Subcutaneous adipose tissue (tissue), 4 donors: ENCODE results near the gene EPB42. TPM values are rescaled to one million over a fixed set of nuclear protein-coding genes. Genes with fewer than 3 reads are reported as not detected.

Experiments used
- total RNA-seq, 4 donors: library from RNA; depleted of rRNA; stranded (reverse); fragments of >200 nt; gene quantifications; one replicate each; pipeline ENCODE4 v1.1.0, GENCODE V29; 2016
- TF ChIP-seq, protein P1 (sequence below): fragments of 450-650 bp; IDR thresholded peaks from one replicate; pipeline ENCODE4 v1.5.1; 2016; ENCODE audit warnings: low read depth, mild to moderate bottlenecking, control low read depth, antibody characterized with exemption, moderate library complexity

The EPB42 gene
- total RNA-seq, 4 donors from 2014 or later, result 1.5 to 11.1 (median 2.2) TPM

GRCh38 chr15:43214592-43215295 lies 6.1 kb downstream of the EPB42 start:
- TF ChIP-seq, protein P1, sequence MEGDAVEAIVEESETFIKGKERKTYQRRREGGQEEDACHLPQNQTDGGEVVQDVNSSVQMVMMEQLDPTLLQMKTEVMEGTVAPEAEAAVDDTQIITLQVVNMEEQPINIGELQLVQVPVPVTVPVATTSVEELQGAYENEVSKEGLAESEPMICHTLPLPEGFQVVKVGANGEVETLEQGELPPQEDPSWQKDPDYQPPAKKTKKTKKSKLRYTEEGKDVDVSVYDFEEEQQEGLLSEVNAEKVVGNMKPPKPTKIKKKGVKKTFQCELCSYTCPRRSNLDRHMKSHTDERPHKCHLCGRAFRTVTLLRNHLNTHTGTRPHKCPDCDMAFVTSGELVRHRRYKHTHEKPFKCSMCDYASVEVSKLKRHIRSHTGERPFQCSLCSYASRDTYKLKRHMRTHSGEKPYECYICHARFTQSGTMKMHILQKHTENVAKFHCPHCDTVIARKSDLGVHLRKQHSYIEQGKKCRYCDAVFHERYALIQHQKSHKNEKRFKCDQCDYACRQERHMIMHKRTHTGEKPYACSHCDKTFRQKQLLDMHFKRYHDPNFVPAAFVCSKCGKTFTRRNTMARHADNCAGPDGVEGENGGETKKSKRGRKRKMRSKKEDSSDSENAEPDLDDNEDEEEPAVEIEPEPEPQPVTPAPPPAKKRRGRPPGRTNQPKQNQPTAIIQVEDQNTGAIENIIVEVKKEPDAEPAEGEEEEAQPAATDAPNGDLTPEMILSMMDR, result no peak

DNA sequence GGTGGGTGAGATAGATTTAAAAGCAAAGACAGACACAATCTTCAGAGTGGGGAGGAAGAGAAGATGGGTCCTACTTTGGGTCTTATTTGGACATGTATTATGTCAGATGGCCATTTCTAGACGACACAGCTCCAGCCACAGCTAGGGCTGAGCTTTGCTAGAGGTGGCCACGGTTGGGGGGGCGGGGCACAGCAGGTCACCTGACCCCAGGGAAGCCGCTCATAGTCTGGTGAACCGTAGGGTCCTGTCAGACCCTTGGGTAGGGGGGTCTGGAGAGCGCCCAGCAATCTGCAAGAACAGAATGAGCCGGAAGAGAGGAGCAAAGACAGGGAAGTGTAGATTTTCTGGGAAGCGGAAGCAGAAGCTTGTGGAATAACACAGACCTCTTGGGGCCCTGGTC lies 6.6 kb downstream of the EPB42 start:
- TF ChIP-seq, protein P1, result no peak

DNA sequence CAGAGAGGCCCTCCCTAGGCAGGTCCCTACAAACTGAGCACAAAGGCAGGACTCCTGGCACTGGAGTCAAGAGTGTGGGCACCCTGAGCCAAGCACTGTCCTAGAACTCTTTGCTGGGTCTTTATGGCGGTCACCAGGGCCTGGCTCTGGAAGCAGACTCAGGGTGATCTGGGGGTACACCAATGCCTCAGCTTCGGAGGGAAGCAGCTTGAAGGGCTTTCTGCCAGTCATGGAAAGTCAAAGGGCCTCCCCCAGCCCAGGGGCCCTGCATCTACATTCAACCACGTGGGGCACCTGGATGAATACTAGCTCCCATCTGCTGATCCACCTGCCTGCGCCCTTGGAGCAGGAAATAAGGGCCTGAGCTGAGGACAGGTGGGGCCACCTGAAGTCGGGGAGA lies 7.4 kb downstream of the EPB42 start:
- TF ChIP-seq, protein P1, result no peak

DNA sequence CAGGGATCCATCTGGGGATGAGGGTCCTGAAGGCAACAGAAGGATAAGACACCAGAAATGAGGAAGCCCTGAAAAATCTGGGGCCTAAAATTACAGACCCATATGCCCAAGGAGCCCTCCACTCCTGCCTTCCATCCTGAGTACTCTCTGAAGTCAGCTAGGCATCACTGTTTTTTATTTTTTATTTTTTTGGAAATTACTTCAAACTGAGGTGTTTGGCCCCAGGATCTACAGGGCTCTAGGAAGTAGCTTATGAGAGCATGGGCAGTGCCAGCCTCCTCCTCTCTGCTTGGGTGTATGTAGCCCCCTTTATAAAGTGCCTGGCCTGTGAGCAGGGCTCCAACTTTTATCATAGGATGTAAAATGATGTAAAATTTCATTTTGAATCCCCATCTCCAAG lies 7.9 kb downstream of the EPB42 start:
- TF ChIP-seq, protein P1, result no peak

- TF ChIP-seq, protein P1, result no peak
Observed at GRCh38 chr15:43212299-43212698, 8.5 kb downstream of the EPB42 start.

DNA sequence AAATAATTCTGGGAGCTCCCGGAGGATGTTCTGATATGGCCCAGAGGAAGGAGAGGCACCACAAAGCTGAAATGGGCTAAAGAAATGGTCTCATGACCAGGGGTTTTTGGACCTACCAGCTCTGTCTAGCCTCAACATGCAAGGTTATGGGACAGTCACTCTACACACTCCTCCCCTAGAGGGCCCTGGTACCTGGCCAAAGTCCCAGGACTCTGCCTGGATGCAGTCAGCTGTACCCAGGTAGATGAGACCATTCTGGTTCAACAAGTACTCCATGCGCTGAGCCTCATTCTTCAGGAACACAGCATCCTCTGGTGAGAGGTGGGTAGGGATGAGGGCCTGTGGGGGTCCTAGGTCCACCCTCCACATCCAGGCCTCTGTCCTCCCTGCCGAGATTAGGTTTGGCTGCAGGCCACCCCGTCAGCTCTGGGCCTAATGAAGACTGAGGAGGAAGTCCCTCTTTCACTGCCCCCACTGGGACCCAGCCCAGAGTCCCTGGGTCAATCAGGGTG lies 9.5 kb downstream of the EPB42 start:
- TF ChIP-seq, protein P1, result no peak

- TF ChIP-seq, protein P1, result no peak
Observed at GRCh38 chr15:43210807-43211206, 10.0 kb downstream of the EPB42 start.
